Uterus (tissue), 2 donors: ENCODE data around the gene AGPS.

Experiments
- CTCF ChIP-seq, 4 experiments: fragments of 200-600 bp in 2 of 4; fragments of 450-650 bp in 2 of 4; sonication (generic) in 2 of 4; IDR thresholded peaks; one replicate each; pipeline ENCODE4 v1.5.1; 2016 to 2019; ENCODE audit warnings: antibody characterized with exemption in 4 of 4, mild to moderate bottlenecking in 2 of 4, moderate library complexity in 1 of 4
- POLR2A ChIP-seq, 2 donors: fragments of 450-650 bp; IDR thresholded peaks; one replicate each; pipeline ENCODE4 v1.6.1; 2016; ENCODE audit warnings: antibody characterized with exemption in 2 of 2, mild to moderate bottlenecking in 1 of 2, moderate library complexity in 1 of 2

GRCh38 chr2:177556153-177556552 lies 163.6 kb downstream of the AGPS start:
- TF ChIP-seq CTCF (IDR thresholded peaks at IDR 0.05) = no peak
- TF ChIP-seq POLR2A (IDR thresholded peaks at IDR 0.05) = no peak
